Activated CD4-positive, alpha-beta T cell treated with anti-CD3 and anti-CD28 coated beads, Interleukin-2, amount 50 U/mL, for 16 hours (primary cell): ENCODE data around the gene ZKSCAN7.
"Not testable (repeated sequence)": the region's sequence is repeated elsewhere in the genome, so short reads cannot be mapped to it uniquely, and the experiment has no call there.

Source experiments
- DNase-seq: peaks from one replicate; pipeline ENCODE4 v3.0.0-alpha.2; 2020

Gene ZKSCAN7

GRCh38 chr3:44577354-44577952 is 22.5 kb downstream of the ZKSCAN7 start:
- not testable (repeated sequence) for DNase-seq

DNA sequence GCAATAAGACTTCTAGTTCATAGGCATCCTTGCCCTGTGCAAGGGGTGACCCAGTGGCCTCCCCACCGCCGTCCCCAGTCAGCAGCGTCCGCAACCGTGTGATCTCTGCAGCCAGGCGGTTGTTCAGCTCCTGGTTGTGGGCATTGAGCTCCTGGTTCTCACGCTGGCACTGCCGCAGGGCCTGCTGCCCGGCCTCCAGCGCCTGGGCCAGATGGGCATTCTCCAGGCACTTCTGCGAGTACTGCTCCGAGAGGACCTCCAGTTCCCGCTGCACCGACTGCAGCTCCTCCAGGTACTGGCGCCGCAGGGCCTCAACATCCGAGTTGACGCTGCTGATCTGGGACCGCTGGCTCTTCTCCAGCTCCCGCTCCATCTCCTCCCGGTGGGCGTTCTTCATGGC is 23.3 kb downstream of the ZKSCAN7 start:
- not testable (repeated sequence) for DNase-seq

DNA sequence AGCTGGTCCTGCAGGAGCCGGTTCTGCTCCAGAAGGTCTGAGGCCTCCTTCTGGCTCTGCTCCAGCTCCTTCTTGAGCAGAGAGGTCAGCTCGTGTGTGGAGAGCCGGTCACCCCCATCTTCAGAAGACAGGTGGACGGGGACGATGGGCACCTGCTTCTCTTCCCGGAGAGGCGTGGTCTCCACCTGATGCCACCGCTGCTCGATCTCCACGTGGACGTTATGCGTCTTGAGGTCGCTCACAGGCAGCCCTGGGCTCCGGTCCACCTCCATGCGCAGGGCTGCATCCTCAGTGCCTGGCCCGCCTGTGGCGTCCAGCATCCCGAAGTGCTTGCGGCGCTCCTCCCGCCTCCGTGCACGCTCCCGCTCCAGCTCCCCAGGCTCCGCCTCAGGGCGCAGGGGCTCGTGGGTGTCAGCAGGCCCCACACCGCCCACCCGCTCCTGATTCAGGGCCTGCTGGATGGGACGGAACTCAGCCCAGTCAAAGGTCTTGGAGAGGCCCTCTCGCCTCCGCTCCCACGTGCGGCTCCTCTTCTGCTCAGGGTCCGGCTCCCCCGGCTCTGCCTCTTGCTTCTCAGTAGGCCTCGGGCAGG is 24.0 kb downstream of the ZKSCAN7 start:
- not testable (repeated sequence) for DNase-seq

DNA sequence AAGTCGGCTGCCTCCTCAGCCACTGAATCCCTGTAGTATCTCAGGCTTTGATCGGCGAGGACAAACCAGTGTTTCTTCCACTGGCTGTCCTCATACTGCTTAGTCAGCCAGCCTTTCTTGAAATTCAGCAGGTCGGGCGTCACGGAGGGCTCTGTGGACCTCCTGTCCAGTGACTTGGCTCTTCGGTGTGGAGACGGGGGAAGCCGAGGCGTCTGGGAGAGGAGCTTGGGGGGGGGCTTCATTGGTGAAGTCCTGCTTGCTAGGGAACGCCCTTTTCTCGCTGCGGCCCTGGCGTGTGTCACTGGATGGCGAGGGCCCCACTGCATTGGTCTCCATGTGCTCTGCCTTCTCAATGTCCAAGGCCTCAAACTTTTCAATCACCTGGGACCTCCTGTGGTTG is 24.8 kb downstream of the ZKSCAN7 start:
- DNase-seq = not testable (repeated sequence)

DNA sequence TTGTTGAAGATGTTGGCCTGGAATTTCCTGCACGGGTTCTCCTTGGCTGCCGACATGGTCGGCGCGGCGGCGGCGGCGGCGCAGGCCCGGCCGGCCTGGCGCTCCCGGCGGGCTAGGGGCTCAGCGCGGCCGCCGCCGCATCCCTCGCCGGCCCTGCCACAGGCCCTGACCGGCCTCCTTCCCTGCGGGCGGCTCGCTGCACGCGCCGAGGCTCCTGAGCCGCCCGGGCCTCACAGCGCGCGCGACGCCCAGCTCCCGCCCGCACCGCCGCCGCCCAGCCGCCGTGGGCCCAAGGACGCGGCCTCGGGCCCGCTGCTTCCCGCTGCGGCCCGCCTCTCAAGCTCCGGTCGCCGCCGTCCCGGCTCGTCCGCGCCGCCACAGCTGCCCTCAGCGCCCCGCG is 26.0 kb downstream of the ZKSCAN7 start:
- not testable (repeated sequence) for DNase-seq

GRCh38 chr3:44584646-44585501 is 29.9 kb downstream of the ZKSCAN7 start, which contains the start of gene ZNF660:
TSS of gene ZNF660 (plus strand) at chr3:44584964. CDS start at chr3:44594194, 9,230 bp downstream.
- DNase-seq = no peak

- DNase-seq = no peak
Observed at GRCh38 chr3:44596621-44597020, 41.6 kb downstream of the ZKSCAN7 start.

GRCh38 chr3:44601749-44602148 is 46.8 kb downstream of the ZKSCAN7 start:
- DNase-seq = no peak

- DNase-seq = no peak
Observed at GRCh38 chr3:44612678-44613077, 57.7 kb downstream of the ZKSCAN7 start.
